GM12878 (cell line): ENCODE results near the gene NAV1. TPM values are rescaled to one million over a fixed set of nuclear protein-coding genes. Genes with fewer than 3 reads are reported as not detected.

Experiments
- CBX5 ChIP-seq: sonication (generic); IDR thresholded peaks from 2 replicates; pipeline ENCODE4 v1.6.1; 2016; ENCODE audit warnings: low read depth, moderate library complexity, mild to moderate bottlenecking, inconsistent platforms
- CEBPB ChIP-seq, 2 experiments: fragments of 150-350 bp in 1 of 2; IDR thresholded peaks; 2 replicates each; pipeline ENCODE4 v1.6.1; 2012 to 2014; ENCODE audit warnings: low read depth in 2 of 2, low read length in 2 of 2, borderline replicate concordance in 1 of 2, inconsistent platforms in 1 of 2
- EED ChIP-seq: sonication (generic); IDR thresholded peaks from 2 replicates; pipeline ENCODE4 v1.6.1; 2016; ENCODE audit warnings: antibody characterized with exemption, low read depth
- MTA2 ChIP-seq: fragments of 450-650 bp; IDR thresholded peaks from 2 replicates; pipeline ENCODE4 v1.6.1; 2016; ENCODE audit warnings: low read depth, mild to moderate bottlenecking, moderate library complexity
- NFIC ChIP-seq: IDR thresholded peaks from 2 replicates; pipeline ENCODE4 v1.6.1; 2012; ENCODE audit warnings: low read depth, mild to moderate bottlenecking, inconsistent platforms, low read length, moderate library complexity
- PAX8 ChIP-seq: fragments of 450-650 bp; IDR thresholded peaks from 2 replicates; pipeline ENCODE4 v1.6.1; 2017; ENCODE audit warnings: mild to moderate bottlenecking, moderate library complexity
- RCOR1 ChIP-seq: conservative IDR thresholded peaks from 2 replicates; pipeline ENCODE4 v1.6.1; 2012; ENCODE audit warnings: low read depth, low read length, improper control_type of control experiment
- TCF7 ChIP-seq: IDR thresholded peaks from 2 replicates; pipeline ENCODE4 v1.6.1; 2014; ENCODE audit warnings: antibody characterized with exemption, borderline replicate concordance
- polyA plus RNA-seq, 11 experiments: library from polyadenylated mRNA; depleted of rRNA in 4 of 11; unstranded in 6 of 11; stranded (reverse) in 5 of 11; fragments of >200 nt; fragmentation: Nextera tagmentation in 4 of 11; fragmentation: Illumina TruSeq in 1 of 11; extraction: Ambion mirVana in 4 of 11; extraction: Trizol in 1 of 11; gene quantifications; 1 replicate in 1 of 11; 2 replicates in 10 of 11; pipeline versions ENCODE4 v1.2.1 to v1.2.3, GENCODE V29; 2011 to 2016; ENCODE audit warnings: inconsistent platforms in 2 of 11, missing spikeins in 2 of 11, low read depth in 1 of 11
- total RNA-seq, 4 experiments: library from RNA; depleted of rRNA in 3 of 4; stranded (reverse); fragments of >200 nt in 3 of 4; fragmentation: Illumina TruSeq in 1 of 4; extraction: Trizol in 1 of 4; gene quantifications; 2 replicates each; pipeline versions ENCODE4 v1.2.1 to v1.2.3, GENCODE V29; 2013 to 2021
- TF ChIP-seq, protein P1 (sequence below): IDR thresholded peaks from 2 replicates; pipeline ENCODE4 v1.6.1; 2012; ENCODE audit warnings: mild to moderate bottlenecking, low read depth, low read length
- TF ChIP-seq, protein P2 (sequence below): fragments of 150-350 bp; IDR thresholded peaks from 2 replicates; pipeline ENCODE4 v1.6.1; 2016; ENCODE audit warnings: low read depth, low read length
- TF ChIP-seq, protein P3 (sequence below): IDR thresholded peaks from 2 replicates; pipeline ENCODE4 v1.6.1; 2011; ENCODE audit warnings: borderline replicate concordance, low read depth, mild to moderate bottlenecking, moderate library complexity, low read length; ENCODE audit not compliant: insufficient read depth, poor library complexity, severe bottlenecking

The NAV1 gene
- total and polyA plus RNA-seq, 10 of the 15 experiments (the other 5 are each of a cell fraction or from before 2014, with no cell fraction given), result 0.04 to 1.3 (median 0.36) TPM

DNA sequence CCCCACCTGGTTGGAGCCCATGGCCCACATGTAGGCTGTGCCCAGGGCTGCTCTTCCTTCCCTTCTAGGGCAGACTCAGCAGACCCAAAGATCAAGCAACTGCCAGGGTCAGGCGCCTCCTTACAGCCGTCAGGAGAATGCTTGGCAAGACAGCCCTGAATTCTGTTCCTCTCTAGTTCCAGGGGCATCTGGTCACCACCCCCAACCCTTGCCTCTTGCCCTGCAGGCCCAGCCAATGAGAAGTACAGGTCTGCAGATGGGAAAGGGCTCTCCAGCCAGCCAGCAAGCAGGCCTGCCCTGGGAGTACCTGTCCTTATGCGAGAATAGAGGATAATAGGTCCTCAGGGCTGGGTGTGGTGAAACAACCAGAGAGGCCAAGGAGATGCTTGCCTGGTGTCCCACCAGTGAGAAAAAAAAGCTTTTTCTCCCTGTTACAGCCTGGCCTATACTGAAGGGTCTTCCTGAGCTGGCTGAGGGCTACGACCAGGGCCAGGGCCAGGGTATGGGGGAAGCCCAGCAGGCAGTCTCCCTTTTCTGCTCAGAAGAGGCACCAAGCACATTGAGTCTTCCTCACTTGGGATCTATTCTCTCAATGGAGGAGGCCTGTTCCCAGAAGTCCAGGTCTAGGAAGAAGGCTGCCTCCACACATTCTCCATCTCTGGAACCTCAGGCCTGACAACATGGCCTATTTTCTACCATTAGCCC lies 31.4 kb downstream of the NAV1 start (continued):
- TF ChIP-seq, protein P1, sequence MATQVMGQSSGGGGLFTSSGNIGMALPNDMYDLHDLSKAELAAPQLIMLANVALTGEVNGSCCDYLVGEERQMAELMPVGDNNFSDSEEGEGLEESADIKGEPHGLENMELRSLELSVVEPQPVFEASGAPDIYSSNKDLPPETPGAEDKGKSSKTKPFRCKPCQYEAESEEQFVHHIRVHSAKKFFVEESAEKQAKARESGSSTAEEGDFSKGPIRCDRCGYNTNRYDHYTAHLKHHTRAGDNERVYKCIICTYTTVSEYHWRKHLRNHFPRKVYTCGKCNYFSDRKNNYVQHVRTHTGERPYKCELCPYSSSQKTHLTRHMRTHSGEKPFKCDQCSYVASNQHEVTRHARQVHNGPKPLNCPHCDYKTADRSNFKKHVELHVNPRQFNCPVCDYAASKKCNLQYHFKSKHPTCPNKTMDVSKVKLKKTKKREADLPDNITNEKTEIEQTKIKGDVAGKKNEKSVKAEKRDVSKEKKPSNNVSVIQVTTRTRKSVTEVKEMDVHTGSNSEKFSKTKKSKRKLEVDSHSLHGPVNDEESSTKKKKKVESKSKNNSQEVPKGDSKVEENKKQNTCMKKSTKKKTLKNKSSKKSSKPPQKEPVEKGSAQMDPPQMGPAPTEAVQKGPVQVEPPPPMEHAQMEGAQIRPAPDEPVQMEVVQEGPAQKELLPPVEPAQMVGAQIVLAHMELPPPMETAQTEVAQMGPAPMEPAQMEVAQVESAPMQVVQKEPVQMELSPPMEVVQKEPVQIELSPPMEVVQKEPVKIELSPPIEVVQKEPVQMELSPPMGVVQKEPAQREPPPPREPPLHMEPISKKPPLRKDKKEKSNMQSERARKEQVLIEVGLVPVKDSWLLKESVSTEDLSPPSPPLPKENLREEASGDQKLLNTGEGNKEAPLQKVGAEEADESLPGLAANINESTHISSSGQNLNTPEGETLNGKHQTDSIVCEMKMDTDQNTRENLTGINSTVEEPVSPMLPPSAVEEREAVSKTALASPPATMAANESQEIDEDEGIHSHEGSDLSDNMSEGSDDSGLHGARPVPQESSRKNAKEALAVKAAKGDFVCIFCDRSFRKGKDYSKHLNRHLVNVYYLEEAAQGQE, result no peak
- TF ChIP-seq RCOR1 (no peak), CBX5 (no peak), TCF7 (no peak), PAX8 (no peak), CEBPB (IDR thresholded peaks at IDR 0.05; ENCODE audit: borderline replicate concordance in 1 of 2, low read depth in 2 of 2, low read length in 2 of 2) (no peak), MTA2 (no peak), EED (no peak), NFIC (no peak)
- TF ChIP-seq, protein P2, sequence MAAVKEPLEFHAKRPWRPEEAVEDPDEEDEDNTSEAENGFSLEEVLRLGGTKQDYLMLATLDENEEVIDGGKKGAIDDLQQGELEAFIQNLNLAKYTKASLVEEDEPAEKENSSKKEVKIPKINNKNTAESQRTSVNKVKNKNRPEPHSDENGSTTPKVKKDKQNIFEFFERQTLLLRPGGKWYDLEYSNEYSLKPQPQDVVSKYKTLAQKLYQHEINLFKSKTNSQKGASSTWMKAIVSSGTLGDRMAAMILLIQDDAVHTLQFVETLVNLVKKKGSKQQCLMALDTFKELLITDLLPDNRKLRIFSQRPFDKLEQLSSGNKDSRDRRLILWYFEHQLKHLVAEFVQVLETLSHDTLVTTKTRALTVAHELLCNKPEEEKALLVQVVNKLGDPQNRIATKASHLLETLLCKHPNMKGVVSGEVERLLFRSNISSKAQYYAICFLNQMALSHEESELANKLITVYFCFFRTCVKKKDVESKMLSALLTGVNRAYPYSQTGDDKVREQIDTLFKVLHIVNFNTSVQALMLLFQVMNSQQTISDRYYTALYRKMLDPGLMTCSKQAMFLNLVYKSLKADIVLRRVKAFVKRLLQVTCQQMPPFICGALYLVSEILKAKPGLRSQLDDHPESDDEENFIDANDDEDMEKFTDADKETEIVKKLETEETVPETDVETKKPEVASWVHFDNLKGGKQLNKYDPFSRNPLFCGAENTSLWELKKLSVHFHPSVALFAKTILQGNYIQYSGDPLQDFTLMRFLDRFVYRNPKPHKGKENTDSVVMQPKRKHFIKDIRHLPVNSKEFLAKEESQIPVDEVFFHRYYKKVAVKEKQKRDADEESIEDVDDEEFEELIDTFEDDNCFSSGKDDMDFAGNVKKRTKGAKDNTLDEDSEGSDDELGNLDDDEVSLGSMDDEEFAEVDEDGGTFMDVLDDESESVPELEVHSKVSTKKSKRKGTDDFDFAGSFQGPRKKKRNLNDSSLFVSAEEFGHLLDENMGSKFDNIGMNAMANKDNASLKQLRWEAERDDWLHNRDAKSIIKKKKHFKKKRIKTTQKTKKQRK, result no peak
- TF ChIP-seq, protein P3, sequence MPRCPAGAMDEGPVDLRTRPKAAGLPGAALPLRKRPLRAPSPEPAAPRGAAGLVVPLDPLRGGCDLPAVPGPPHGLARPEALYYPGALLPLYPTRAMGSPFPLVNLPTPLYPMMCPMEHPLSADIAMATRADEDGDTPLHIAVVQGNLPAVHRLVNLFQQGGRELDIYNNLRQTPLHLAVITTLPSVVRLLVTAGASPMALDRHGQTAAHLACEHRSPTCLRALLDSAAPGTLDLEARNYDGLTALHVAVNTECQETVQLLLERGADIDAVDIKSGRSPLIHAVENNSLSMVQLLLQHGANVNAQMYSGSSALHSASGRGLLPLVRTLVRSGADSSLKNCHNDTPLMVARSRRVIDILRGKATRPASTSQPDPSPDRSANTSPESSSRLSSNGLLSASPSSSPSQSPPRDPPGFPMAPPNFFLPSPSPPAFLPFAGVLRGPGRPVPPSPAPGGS, result no peak
